ENCODE results near the gene RCN1.

RCN1 gene

DNA sequence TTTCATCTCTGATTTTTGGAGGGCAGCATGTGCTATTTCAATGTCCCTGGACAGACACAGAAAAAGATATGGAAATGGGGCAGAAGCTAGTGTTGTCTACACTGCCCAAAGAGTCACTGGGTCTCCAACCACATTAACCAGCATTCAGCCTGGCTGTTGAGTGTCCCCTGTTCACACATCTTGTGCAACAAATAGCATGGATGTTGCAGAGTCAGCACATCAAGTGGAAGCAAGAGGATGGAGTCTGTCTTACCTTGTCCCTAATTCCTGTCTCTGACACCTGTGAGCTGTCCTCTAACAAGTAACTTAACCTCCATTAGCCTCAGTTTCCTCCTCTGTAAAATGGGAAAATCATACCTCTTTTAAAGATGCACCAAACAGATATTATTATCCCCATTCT, 60.2 kb downstream of the RCN1 start:
- DNase-seq (ENCODE audit: low read depth in 2 of 3, low spot score in 1 of 3): no peak

DNA sequence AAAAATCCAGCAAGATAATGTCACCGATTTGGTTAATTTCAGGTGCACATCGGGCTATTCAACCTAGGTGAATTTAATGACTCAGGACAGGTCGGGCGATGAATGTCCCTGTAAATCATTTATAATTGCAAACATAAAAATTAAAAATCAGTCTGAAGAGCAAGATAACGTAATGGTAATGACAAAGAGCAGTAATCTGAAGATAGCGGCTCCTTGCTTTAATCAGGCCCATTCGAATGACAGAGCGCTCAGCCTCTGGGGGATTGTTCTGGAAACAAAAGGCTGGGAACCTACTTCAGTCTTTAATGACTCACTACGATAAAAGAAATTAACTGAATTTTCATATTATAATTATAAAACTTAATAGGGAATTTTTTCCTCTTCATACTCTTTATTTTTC, 61.3 kb downstream of the RCN1 start:
- DNase-seq (ENCODE audit: low read depth in 2 of 3, low spot score in 1 of 3): no peak

DNA sequence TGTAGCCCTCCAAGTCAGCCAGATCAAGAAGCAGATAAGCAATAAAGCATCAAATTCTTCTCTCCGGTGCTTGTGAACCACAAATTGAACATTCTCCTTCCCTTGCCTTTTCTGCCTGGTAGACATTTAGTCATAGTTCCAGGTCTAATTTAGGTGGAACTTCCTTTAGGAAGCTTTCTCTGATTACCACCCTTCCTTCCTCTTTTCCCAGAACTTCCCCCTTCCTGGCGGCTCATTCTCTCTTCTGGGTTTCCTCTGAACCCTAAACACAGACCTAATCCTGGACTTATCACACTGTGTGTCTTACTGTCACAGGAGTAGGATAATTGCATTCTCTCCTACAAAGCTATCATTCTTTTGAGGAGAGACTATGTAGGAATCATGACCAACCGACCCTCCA, 61.9 kb downstream of the RCN1 start:
- DNase-seq (ENCODE audit: low read depth in 2 of 3, low spot score in 1 of 3): no peak

DNA sequence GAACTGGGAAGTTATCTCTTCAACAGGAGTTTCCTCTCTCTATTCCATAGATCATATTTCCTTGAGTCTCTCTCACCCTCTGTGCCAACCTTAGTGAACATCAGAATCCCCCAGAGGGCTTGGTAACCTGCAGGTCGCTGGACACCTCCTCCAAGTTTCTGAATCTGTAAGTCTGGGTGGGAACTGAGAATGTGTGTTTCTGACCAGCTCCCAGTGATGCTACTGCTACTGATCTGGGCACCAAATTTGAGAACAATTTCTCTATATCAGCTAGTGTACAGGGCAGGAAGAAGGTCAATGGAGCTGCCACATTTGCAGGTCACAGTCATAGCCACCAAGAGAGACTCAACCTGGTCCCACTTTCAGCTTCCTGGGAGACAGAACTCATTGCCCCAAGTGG, 62.9 kb downstream of the RCN1 start:
- no peak for DNase-seq (ENCODE audit: low read depth in 2 of 3, low spot score in 1 of 3)

DNA sequence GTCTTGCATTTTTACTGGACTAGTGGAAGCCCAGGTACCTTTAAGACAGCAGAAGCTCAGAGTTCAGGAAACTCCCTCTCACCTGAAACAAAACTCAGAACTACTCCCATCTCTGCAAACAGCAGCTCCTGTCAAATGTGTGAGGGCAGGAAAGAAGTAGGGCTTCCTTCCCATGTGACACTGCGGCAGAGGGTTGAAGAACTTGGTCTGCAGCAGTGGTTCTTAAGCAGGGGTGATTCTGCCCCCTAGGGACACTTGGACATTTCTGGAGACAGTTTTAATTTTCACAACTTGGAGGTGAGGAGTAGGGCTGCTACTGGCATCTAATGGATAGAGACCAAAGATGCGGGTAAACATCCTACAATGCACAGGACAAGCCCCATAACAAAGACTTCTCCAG, 63.4 kb downstream of the RCN1 start:
- DNase-seq (ENCODE audit: low read depth in 2 of 3, low spot score in 1 of 3): no peak

Data from stimulated activated CD4-positive, alpha-beta T cell treated with anti-CD3 and anti-CD28 coated beads, Interleukin-12 subunit alpha, Interleukin-12 subunit beta, amount 100 ng/mL, for 48 hours (primary cell).